ENCODE data around the gene PPCDC. TPM values are rescaled to one million over a fixed set of nuclear protein-coding genes. Genes with fewer than 3 reads are reported as not detected.

PPCDC gene
- total and polyA plus RNA-seq, 2 of the 4 experiments (the other 2 are of a cell fraction), result 13.3 to 16.3 TPM

DNA sequence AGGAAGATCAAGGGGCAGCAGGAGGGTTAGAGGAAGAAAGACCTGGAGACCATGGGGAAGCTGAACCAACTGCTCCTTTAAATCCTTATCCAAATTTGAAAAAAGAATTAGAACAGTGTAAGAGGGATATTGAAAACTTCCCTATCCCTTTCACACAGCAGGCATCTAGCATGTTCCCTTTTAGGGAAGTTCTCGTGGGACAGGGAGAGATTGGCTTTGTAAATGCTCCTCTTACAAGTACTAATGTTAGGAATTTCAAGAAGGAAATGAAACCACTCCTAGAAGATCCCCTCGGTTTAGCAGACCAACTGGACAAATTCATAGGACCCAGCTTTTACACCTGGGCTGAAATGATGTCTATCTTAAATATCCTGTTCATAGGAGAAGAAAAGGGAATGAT, 41.5 kb downstream of the PPCDC start:
- TF ChIP-seq CHD1 (IDR thresholded peaks at IDR 0.05; ENCODE audit: low read depth, low read length) (no peak), MXI1 (IDR thresholded peaks at IDR 0.05; ENCODE audit: borderline replicate concordance, low read depth, low read length) (no peak)
- TF ChIP-seq, protein P1, sequence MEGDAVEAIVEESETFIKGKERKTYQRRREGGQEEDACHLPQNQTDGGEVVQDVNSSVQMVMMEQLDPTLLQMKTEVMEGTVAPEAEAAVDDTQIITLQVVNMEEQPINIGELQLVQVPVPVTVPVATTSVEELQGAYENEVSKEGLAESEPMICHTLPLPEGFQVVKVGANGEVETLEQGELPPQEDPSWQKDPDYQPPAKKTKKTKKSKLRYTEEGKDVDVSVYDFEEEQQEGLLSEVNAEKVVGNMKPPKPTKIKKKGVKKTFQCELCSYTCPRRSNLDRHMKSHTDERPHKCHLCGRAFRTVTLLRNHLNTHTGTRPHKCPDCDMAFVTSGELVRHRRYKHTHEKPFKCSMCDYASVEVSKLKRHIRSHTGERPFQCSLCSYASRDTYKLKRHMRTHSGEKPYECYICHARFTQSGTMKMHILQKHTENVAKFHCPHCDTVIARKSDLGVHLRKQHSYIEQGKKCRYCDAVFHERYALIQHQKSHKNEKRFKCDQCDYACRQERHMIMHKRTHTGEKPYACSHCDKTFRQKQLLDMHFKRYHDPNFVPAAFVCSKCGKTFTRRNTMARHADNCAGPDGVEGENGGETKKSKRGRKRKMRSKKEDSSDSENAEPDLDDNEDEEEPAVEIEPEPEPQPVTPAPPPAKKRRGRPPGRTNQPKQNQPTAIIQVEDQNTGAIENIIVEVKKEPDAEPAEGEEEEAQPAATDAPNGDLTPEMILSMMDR (conservative IDR thresholded peaks at IDR 0.05; ENCODE audit: low read depth, low read length), result no peak
- ChIA-PET POLR2A (ENCODE audit: unreplicated experiment) (no interaction called here), CTCF (no interaction called here)
- in situ Hi-C loops (cut with MboI; ENCODE audit: low sequenced_read_pairs) (no loop called here), dilution Hi-C loops (cut with HindIII; ENCODE audit: low sequenced_read_pairs, unreplicated experiment) (no loop called here), intact Hi-C loops (cut with micrococcal nuclease) (no loop called here)
- Histone ChIP-seq H2AK9ac (replicated peaks; ENCODE audit: low read depth, low read length, poor library complexity) (no peak overlapping the region), H3K23ac (ENCODE audit: low read depth, low read length) (no peak overlapping the region), H2BK120ac (ENCODE audit: low read depth, low read length) (no peak overlapping the region), H4K8ac (ENCODE audit: low read depth in 2 of 2, low read length in 2 of 2) (no peak overlapping the region), H3K79me1 (ENCODE audit: low read depth in 1 of 2, low read length in 2 of 2) (no peaks in the 10 kb centered on the region), H4K20me1 (ENCODE audit: insufficient read depth, low read length) (0 out of 2 replicates have a peak, but pooled peaks cover 3% of the 10 kb centered on the region), H3K9me1 (ENCODE audit: insufficient read depth, low read length) (no peaks in the 10 kb centered on the region), H2BK20ac (ENCODE audit: low read depth, low read length) (no peak overlapping the region), H3K14ac (replicated peaks; ENCODE audit: low read depth, low read length) (no peak overlapping the region), H3K9ac (ENCODE audit: low read depth, low read length) (no peak overlapping the region), H3K4me1 (ENCODE audit: control insufficient read depth, insufficient read depth, low read length) (no peaks in the 10 kb centered on the region; the same call in 1 of the 2 replicates), H2BK15ac (ENCODE audit: low read depth, low read length) (no peak overlapping the region), H3K56ac (ENCODE audit: extremely low read depth, insufficient read depth, low read length) (no peak overlapping the region), H3K36me3 (ENCODE audit: control insufficient read depth, insufficient read depth, low read length) (no peaks in the 10 kb centered on the region), H3K27ac (ENCODE audit: insufficient read depth, low read length) (no peak overlapping the region), H4K5ac (ENCODE audit: low read depth, low read length) (no peak overlapping the region), H3K4me3 (ENCODE audit: insufficient read depth, low read depth, low read length) (no peak overlapping the region), H3K9me3 (ENCODE audit: control insufficient read depth, insufficient read depth, low read length) (0 out of 2 replicates have a peak, but pooled peaks cover 2% of the 10 kb centered on the region), H3K27me3 (ENCODE audit: control insufficient read depth, insufficient read depth, low read length) (peaks cover 3% of the 10 kb centered on the region), H3K4ac (ENCODE audit: low read depth, low read length) (no peak overlapping the region), H4K91ac (ENCODE audit: insufficient read depth, low read depth, low read length) (no peak overlapping the region), H2BK5ac (ENCODE audit: low read depth, low read length, poor library complexity, severe bottlenecking) (no peak overlapping the region), H2AK5ac (ENCODE audit: low read depth, low read length) (no peak overlapping the region), H2AFZ (replicated peaks; ENCODE audit: low read length, poor library complexity) (no peak overlapping the region), H3K18ac (ENCODE audit: low read depth, low read length) (no peak overlapping the region), H3K4me2 (ENCODE audit: low read depth, low read length) (no peak overlapping the region)
- ATAC-seq (ENCODE audit: low read depth) (no peak), DNase-seq (no peak)
- BruUV-seq (replicated peaks), result no TSS peak
- no CpG with 5 or more reads among the region's 2 CpGs for WGBS, 2 experiments (ENCODE audit: extremely low coverage in 2 of 2, insufficient read length in 1 of 2)
